Suprapubic skin (tissue), 4 donors: Measurements from ENCODE around the gene GPLD1. TPM values are rescaled to one million over a fixed set of nuclear protein-coding genes. Genes with fewer than 3 reads are reported as not detected.
"Not testable (repeated sequence)": the region's sequence is repeated elsewhere in the genome, so short reads cannot be mapped to it uniquely, and the experiment has no call there.

Source experiments
- DNase-seq, 2 donors: peaks; one replicate each; pipeline ENCODE4 v3.0.0-alpha.2; 2019; ENCODE audit warnings: low spot score in 2 of 2
- H3K27ac ChIP-seq: fragments of 200-600 bp; sonication (generic); one replicate; pipeline ENCODE4 v1.5.1; 2019
- H3K27me3 ChIP-seq: fragments of 200-600 bp; sonication (generic); one replicate; pipeline ENCODE4 v1.5.1; 2019
- H3K36me3 ChIP-seq: fragments of 200-600 bp; sonication (generic); one replicate; pipeline ENCODE4 v1.5.1; 2019
- H3K4me1 ChIP-seq: fragments of 200-600 bp; sonication (generic); one replicate; pipeline ENCODE4 v1.5.1; 2019
- H3K4me3 ChIP-seq: fragments of 200-600 bp; sonication (generic); one replicate; pipeline ENCODE4 v1.5.1; 2019; ENCODE audit warnings: mild to moderate bottlenecking
- H3K9me3 ChIP-seq: fragments of 200-600 bp; sonication (generic); one replicate; pipeline ENCODE4 v1.5.1; 2019
- CTCF ChIP-seq, 2 donors: fragments of 200-600 bp in 1 of 2; fragments of 450-650 bp in 1 of 2; sonication (generic) in 1 of 2; IDR thresholded peaks; one replicate each; pipeline ENCODE4 v1.5.1; 2016 to 2019; ENCODE audit warnings: antibody characterized with exemption in 2 of 2, mild to moderate bottlenecking in 1 of 2, moderate library complexity in 1 of 2
- EP300 ChIP-seq: sonication (generic); formaldehyde crosslinking; IDR thresholded peaks from one replicate; pipeline ENCODE4 v1.6.1; 2017; ENCODE audit warnings: antibody characterized with exemption
- POLR2A ChIP-seq, 2 donors: fragments of 450-650 bp; IDR thresholded peaks; one replicate each; pipeline ENCODE4 v1.6.1; 2017; ENCODE audit warnings: antibody characterized with exemption in 2 of 2, mild to moderate bottlenecking in 2 of 2, moderate library complexity in 2 of 2
- POLR2AphosphoS5 ChIP-seq, 3 donors: sonication (generic); formaldehyde crosslinking; IDR thresholded peaks; one replicate each; pipeline ENCODE4 v1.6.1; 2017; ENCODE audit warnings: antibody characterized with exemption in 3 of 3
- WGBS: methylation state at CpG from one replicate; pipeline ENCODE4 v1.1.5; 2018; 5-methylcytosine and 5-hydroxymethylcytosine counted together
- total RNA-seq, 4 donors: library from RNA; depleted of rRNA; stranded (reverse); fragments of >200 nt; gene quantifications; one replicate each; pipeline ENCODE4 v1.1.0, GENCODE V29; 2016

GPLD1 gene
- total RNA-seq, 4 donors from 2014 or later = 28.9 to 55.3 (median 38.1) TPM

- Histone ChIP-seq H3K36me3 (peaks cover 4% of the 10 kb centered on the region), H3K9me3 (no peaks in the 10 kb centered on the region), H3K4me3 (no peak overlapping the region), H3K4me1 (no peaks in the 10 kb centered on the region), H3K27ac (no peak overlapping the region), H3K27me3 (no peaks in the 10 kb centered on the region)
- no peak for TF ChIP-seq POLR2AphosphoS5 (IDR thresholded peaks at IDR 0.05)
- TF ChIP-seq POLR2A (IDR thresholded peaks at IDR 0.05) = no peak
- TF ChIP-seq CTCF (IDR thresholded peaks at IDR 0.05) = peak in 1 of 2 donors; percentile 50
- no peak for TF ChIP-seq EP300
- 46% methylated on average over 6 of the region's 6 CpGs for WGBS
- no peak for DNase-seq
These were observed 31.7 kb upstream of the GPLD1 start for GRCh38 chr6:24520929-24521546.

- WGBS = 91% methylated on average over 4 of the region's 4 CpGs
- no peak for TF ChIP-seq CTCF (IDR thresholded peaks at IDR 0.05)
- no peak for TF ChIP-seq POLR2A (IDR thresholded peaks at IDR 0.05)
- TF ChIP-seq POLR2AphosphoS5 (IDR thresholded peaks at IDR 0.05) = no peak
- no peak for TF ChIP-seq EP300
- Histone ChIP-seq H3K27ac (no peak overlapping the region), H3K36me3 (peaks cover 11% of the 10 kb centered on the region), H3K4me1 (no peaks in the 10 kb centered on the region), H3K9me3 (no peaks in the 10 kb centered on the region), H3K4me3 (no peak overlapping the region), H3K27me3 (no peaks in the 10 kb centered on the region)
- DNase-seq = no peak
These were observed 28.5 kb upstream of the GPLD1 start for GRCh38 chr6:24517659-24518543.

GRCh38 chr6:24513602-24514001 is 24.2 kb upstream of the GPLD1 start:
- Histone ChIP-seq H3K36me3 (peaks cover 15% of the 10 kb centered on the region), H3K4me1 (no peaks in the 10 kb centered on the region), H3K9me3 (no peaks in the 10 kb centered on the region), H3K27me3 (no peaks in the 10 kb centered on the region), H3K4me3 (no peak overlapping the region), H3K27ac (no peak overlapping the region)
- no peak for DNase-seq
- TF ChIP-seq CTCF (IDR thresholded peaks at IDR 0.05) = no peak
- TF ChIP-seq POLR2AphosphoS5 (IDR thresholded peaks at IDR 0.05) = no peak
- WGBS = 85% methylated on average over 4 of the region's 4 CpGs

- not testable (repeated sequence) for H3K4me1 ChIP-seq, H3K27ac ChIP-seq, H3K9me3 ChIP-seq, DNase-seq, H3K4me3 ChIP-seq, H3K27me3 ChIP-seq
- WGBS = 67% methylated on average over 6 of the region's 6 CpGs
- peaks cover 11% of the 10 kb centered on the region for H3K36me3 ChIP-seq
These were observed 22.6 kb upstream of the GPLD1 start for GRCh38 chr6:24511976-24512375.

GRCh38 chr6:24506814-24507520 is 17.6 kb upstream of the GPLD1 start:
- Histone ChIP-seq H3K27ac (no peak overlapping the region), H3K4me3 (no peak overlapping the region), H3K36me3 (peaks cover 5% of the 10 kb centered on the region), H3K9me3 (no peaks in the 10 kb centered on the region), H3K27me3 (no peaks in the 10 kb centered on the region), H3K4me1 (no peaks in the 10 kb centered on the region)
- TF ChIP-seq POLR2AphosphoS5 (IDR thresholded peaks at IDR 0.05) = no peak
- no peak for TF ChIP-seq CTCF (IDR thresholded peaks at IDR 0.05)
- 91% methylated on average over 3 of the region's 3 CpGs for WGBS
- no peak for DNase-seq
